Measurements from ENCODE around the gene C7orf57. TPM values are rescaled to one million over a fixed set of nuclear protein-coding genes. Genes with fewer than 3 reads are reported as not detected.
A peak's percentile ranks its signal among the peaks of the same experiment; 100 is the strongest.

Gene C7orf57
- total RNA-seq, 1 donor from 2014 or later: not detected

- Mint-ChIP-seq H3K4me3 (no peak overlapping the region), H3K27me3 (ENCODE audit: low read depth) (no peaks in the 10 kb centered on the region), H3K36me3 (peaks cover 16% of the 10 kb centered on the region), H3K4me1 (peaks cover 16% of the 10 kb centered on the region), H3K9me3 (peaks cover 4% of the 10 kb centered on the region), H3K27ac (no peak overlapping the region)
- TF ChIP-seq, protein P1, sequence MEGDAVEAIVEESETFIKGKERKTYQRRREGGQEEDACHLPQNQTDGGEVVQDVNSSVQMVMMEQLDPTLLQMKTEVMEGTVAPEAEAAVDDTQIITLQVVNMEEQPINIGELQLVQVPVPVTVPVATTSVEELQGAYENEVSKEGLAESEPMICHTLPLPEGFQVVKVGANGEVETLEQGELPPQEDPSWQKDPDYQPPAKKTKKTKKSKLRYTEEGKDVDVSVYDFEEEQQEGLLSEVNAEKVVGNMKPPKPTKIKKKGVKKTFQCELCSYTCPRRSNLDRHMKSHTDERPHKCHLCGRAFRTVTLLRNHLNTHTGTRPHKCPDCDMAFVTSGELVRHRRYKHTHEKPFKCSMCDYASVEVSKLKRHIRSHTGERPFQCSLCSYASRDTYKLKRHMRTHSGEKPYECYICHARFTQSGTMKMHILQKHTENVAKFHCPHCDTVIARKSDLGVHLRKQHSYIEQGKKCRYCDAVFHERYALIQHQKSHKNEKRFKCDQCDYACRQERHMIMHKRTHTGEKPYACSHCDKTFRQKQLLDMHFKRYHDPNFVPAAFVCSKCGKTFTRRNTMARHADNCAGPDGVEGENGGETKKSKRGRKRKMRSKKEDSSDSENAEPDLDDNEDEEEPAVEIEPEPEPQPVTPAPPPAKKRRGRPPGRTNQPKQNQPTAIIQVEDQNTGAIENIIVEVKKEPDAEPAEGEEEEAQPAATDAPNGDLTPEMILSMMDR (IDR thresholded peaks at IDR 0.05; ENCODE audit: unreplicated experiment): no peak
- DNase-seq (ENCODE audit: low spot score in 2 of 2, unreplicated experiment in 2 of 2): peak in 1 of 2 experiments; percentile 19
These were observed 66.0 kb downstream of the C7orf57 start for GRCh38 chr7:48101352-48101751.

GRCh38 chr7:48101968-48102367, 66.6 kb downstream of the C7orf57 start:
- Mint-ChIP-seq H3K27ac (no peak overlapping the region), H3K27me3 (ENCODE audit: low read depth) (no peaks in the 10 kb centered on the region), H3K9me3 (peaks cover 4% of the 10 kb centered on the region), H3K4me1 (peaks cover 15% of the 10 kb centered on the region), H3K36me3 (peaks cover 16% of the 10 kb centered on the region), H3K4me3 (no peak overlapping the region)
- DNase-seq (ENCODE audit: low spot score in 2 of 2, unreplicated experiment in 2 of 2): peak in 1 of 2 experiments; percentile 30
- TF ChIP-seq, protein P1 (IDR thresholded peaks at IDR 0.05; ENCODE audit: unreplicated experiment): no peak

DNA sequence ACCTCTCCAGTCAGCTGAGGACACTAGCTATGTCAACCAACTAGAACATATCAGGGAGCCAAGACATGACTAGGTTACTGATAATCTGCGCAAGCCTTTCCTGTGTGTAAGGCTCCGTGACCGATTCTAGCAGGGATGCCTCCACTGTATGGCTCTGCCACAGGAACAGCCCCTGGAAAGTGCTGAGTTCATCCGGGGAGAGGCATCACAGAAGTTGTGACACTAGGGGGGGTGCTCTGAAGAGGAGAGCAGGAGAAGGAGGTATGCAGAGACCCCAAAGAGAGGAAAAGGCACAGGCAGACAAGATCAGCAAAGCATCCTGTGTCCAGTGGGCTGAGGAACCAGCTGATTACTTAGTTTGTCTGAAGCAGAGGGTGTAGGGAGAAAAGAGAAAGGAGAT, 67.2 kb downstream of the C7orf57 start:
- TF ChIP-seq, protein P1 (IDR thresholded peaks at IDR 0.05; ENCODE audit: unreplicated experiment): no peak

DNA sequence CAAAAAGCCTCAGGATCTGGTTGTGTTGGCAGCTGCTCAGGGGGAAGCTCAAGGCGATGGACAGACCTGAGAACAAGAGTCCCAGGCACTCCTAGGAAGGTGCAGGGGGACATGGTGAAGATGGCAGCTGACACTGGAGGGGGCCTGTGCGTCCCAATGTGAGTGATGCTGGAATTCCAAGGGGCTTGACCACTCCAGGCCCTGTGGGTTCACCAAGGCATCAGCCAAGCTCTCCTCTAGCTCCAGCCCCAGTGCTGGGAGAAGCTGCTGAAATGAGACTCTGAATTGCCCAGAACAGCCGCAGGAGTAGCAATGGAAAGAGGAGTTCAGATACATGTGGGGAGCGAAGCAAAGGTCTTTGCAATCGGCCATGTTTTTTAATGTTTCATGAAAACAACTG, 69.7 kb downstream of the C7orf57 start:
- DNase-seq (ENCODE audit: low spot score in 2 of 2, unreplicated experiment in 2 of 2): no peak
- peaks cover 19% of the 10 kb centered on the region for H3K36me3 Mint-ChIP-seq
- peaks cover 4% of the 10 kb centered on the region for H3K9me3 Mint-ChIP-seq
- no peak overlapping the region for H3K4me3 Mint-ChIP-seq
- TF ChIP-seq, protein P1 (IDR thresholded peaks at IDR 0.05; ENCODE audit: unreplicated experiment): no peak
- no peaks in the 10 kb centered on the region for H3K4me1 Mint-ChIP-seq
- H3K27ac Mint-ChIP-seq: no peak overlapping the region
- H3K27me3 Mint-ChIP-seq (ENCODE audit: low read depth): no peaks in the 10 kb centered on the region

More for the DNA sequence above, 67.2 kb downstream of the C7orf57 start:
- Mint-ChIP-seq H3K36me3 (peaks cover 18% of the 10 kb centered on the region), H3K4me1 (peaks cover 15% of the 10 kb centered on the region), H3K27me3 (ENCODE audit: low read depth) (no peaks in the 10 kb centered on the region), H3K4me3 (no peak overlapping the region), H3K27ac (no peak overlapping the region), H3K9me3 (peaks cover 4% of the 10 kb centered on the region)
- no peak for DNase-seq (ENCODE audit: low spot score in 2 of 2, unreplicated experiment in 2 of 2)

GRCh38 chr7:48106906-48107659, 71.7 kb downstream of the C7orf57 start:
- Mint-ChIP-seq H3K36me3 (peaks cover 19% of the 10 kb centered on the region), H3K9me3 (peaks cover 4% of the 10 kb centered on the region), H3K4me3 (no peak overlapping the region), H3K27me3 (ENCODE audit: low read depth) (no peaks in the 10 kb centered on the region), H3K4me1 (peaks cover 7% of the 10 kb centered on the region), H3K27ac (no peak overlapping the region)
- TF ChIP-seq, protein P1 (IDR thresholded peaks at IDR 0.05; ENCODE audit: unreplicated experiment): no peak
- no peak for DNase-seq (ENCODE audit: low spot score in 2 of 2, unreplicated experiment in 2 of 2)

Measured in mesothelial cell of epicardium (in vitro differentiated cells).